ENCODE measurements around the gene MOAP1. TPM values are rescaled to one million over a fixed set of nuclear protein-coding genes. Genes with fewer than 3 reads are reported as not detected.

MOAP1 gene
- polyA plus RNA-seq, 1 experiment: 21.0 TPM

DNA sequence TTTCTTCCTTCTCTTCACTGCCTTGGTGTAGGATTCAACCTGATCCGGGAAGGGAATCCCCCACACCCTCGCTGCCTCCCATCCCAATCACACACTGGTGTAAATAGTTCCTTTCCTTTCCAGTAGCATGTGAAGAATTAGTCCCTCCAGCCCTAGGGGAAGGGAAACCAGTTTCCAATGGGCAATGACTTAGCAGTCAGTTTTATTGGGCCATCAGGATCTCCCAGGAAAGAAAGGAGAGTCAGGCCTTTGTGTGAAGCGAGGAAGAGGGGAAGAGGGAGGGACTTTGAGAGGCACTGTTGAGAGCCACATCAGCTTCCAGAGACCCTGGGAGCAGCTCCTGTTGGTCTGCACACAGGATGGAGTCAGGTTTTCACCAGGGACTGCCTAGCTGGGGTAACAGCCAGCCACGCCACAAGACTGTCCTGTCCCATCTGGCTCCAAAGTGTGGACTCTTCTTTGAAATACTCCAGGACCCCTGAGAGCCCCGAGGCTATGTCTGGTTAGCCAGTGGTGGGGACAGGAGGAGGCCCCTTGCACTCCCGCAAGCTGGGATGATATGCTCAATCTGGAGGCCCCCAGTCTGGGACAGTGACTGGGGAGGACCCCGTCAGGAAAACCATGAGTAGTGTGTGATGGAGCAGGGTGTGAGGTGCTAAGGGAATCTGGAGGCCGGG is 27.9 kb downstream of the MOAP1 start:
- H3K27me3 ChIP-seq (ENCODE audit: control insufficient read depth, insufficient read depth, low read length): no peaks in the 10 kb centered on the region
- no peak overlapping the region for H3K27ac ChIP-seq (ENCODE audit: low read depth, low read length)
- no peak overlapping the region for H3K4me3 ChIP-seq (ENCODE audit: low read depth, low read length)
- H3K9me3 ChIP-seq (ENCODE audit: control insufficient read depth, insufficient read depth, low read length): no peaks in the 10 kb centered on the region
- no peak for DNase-seq (ENCODE audit: low read depth, low spot score)
- CTCF ChIA-PET: no interaction called here
- TF ChIP-seq, protein P1, sequence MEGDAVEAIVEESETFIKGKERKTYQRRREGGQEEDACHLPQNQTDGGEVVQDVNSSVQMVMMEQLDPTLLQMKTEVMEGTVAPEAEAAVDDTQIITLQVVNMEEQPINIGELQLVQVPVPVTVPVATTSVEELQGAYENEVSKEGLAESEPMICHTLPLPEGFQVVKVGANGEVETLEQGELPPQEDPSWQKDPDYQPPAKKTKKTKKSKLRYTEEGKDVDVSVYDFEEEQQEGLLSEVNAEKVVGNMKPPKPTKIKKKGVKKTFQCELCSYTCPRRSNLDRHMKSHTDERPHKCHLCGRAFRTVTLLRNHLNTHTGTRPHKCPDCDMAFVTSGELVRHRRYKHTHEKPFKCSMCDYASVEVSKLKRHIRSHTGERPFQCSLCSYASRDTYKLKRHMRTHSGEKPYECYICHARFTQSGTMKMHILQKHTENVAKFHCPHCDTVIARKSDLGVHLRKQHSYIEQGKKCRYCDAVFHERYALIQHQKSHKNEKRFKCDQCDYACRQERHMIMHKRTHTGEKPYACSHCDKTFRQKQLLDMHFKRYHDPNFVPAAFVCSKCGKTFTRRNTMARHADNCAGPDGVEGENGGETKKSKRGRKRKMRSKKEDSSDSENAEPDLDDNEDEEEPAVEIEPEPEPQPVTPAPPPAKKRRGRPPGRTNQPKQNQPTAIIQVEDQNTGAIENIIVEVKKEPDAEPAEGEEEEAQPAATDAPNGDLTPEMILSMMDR (IDR thresholded peaks at IDR 0.05; ENCODE audit: low read depth, low read length): no peak
- POLR2A ChIA-PET: no interaction called here

DNA sequence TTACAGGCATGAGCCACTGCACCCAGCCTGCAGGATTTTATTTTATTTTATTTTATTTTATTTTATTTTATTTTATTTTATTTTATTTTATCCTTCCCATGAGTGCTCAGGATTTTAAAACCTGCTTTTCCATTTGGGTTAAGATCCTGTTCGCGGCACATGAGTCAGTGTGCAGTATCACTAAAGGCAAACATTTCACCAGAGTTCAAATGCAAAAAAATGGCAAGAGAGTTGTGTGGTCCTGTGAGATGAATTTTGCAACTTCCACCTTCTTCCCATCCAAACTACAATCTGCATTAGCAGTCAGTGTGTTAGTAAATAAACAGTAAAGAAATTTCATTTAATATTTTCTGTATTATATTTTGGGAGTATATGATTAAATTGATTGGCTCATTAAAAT is 29.0 kb downstream of the MOAP1 start:
- TF ChIP-seq, protein P1 (IDR thresholded peaks at IDR 0.05; ENCODE audit: low read depth, low read length): no peak
- H3K4me3 ChIP-seq (ENCODE audit: low read depth, low read length): no peak overlapping the region
- no peaks in the 10 kb centered on the region for H3K27me3 ChIP-seq (ENCODE audit: control insufficient read depth, insufficient read depth, low read length)
- ChIA-PET CTCF (no interaction called here), POLR2A (no interaction called here)
- no peak for DNase-seq (ENCODE audit: low read depth, low spot score)
- H3K9me3 ChIP-seq (ENCODE audit: control insufficient read depth, insufficient read depth, low read length): no peaks in the 10 kb centered on the region
- no peak overlapping the region for H3K27ac ChIP-seq (ENCODE audit: low read depth, low read length)

DNA sequence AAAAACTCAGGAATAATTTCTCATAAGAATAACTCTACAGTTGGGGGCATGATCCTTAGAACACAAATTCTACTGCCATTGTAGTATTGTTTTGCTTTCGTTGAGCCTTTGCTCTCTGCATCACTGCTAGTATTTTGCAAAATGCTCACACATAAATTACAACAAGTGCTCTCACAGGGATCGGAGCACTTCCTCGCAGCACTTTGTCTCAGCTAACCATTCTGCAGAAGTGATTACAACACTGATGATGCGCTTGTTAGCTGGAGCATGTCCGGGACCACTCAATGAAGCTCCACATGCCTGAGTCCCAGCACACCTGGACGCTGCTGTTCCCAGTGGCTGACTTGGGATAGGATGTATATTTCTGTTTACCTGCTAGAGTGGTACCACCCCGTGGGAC is 31.6 kb downstream of the MOAP1 start:
- ChIA-PET CTCF (no interaction called here), POLR2A (no interaction called here)
- Histone ChIP-seq H3K27ac (ENCODE audit: low read depth, low read length) (no peak overlapping the region), H3K9me3 (ENCODE audit: control insufficient read depth, insufficient read depth, low read length) (no peaks in the 10 kb centered on the region), H3K27me3 (ENCODE audit: control insufficient read depth, insufficient read depth, low read length) (no peaks in the 10 kb centered on the region), H3K4me3 (ENCODE audit: low read depth, low read length) (no peak overlapping the region)
- DNase-seq (ENCODE audit: low read depth, low spot score): no peak
- TF ChIP-seq, protein P1 (IDR thresholded peaks at IDR 0.05; ENCODE audit: low read depth, low read length): no peak

DNA sequence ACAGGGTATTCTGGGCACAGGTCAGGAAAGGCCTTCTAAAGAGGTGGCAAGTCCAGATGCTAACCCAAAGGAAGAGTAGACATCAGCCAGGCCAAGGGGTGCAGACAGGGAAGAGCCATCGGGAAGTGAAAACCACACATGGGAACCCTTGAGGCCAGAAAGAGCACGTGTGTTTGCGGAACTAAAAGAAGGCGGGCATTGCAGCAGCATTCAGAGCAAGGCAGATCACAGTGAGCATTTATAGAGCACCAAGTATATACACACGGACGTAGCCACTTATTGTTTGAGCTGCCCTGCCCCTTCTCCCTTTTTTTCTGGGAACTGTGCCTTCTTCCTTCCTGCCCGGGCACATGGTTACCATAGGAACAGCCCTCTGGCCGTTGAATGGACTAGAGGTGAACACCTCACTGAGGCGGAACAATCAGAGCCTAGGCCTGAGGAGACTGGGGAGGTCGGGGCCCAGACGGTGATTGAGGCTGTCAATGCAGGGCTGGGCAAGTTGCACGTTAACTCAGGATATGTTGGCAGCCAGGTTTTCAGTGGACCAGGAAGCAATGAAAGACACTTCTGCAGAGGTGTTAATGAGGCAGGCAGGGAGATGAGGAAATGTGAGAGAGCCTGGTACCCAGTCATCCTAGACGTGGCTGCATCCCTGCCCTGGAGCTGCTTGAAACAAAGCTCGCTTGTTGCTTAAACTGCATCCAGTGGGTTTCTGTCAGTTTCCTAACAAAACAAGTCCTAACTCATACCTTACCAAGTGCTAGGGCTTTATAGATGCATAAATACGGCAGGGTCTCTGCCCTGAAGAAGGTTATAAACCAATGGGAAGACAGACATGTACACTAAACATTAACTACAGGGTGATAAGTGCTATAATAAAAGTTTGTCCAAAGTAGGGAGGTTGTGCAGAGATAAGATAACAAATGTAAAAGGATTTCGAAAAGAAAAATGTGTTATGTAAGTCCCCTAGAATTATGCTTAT is 34.2 kb downstream of the MOAP1 start:
- Histone ChIP-seq H3K27ac (ENCODE audit: low read depth, low read length) (no peak overlapping the region), H3K9me3 (ENCODE audit: control insufficient read depth, insufficient read depth, low read length) (no peaks in the 10 kb centered on the region), H3K27me3 (ENCODE audit: control insufficient read depth, insufficient read depth, low read length) (no peaks in the 10 kb centered on the region), H3K4me3 (ENCODE audit: low read depth, low read length) (no peak overlapping the region)
- TF ChIP-seq, protein P1 (IDR thresholded peaks at IDR 0.05; ENCODE audit: low read depth, low read length): no peak
- POLR2A ChIA-PET: no interaction called here
- DNase-seq (ENCODE audit: low read depth, low spot score): no peak
- CTCF ChIA-PET: interaction anchor here (0.6 kb wide), 1 partner anchor 39 kb away, joined by 3 read pairs; no protein-coding TSS in a partner anchor

DNA sequence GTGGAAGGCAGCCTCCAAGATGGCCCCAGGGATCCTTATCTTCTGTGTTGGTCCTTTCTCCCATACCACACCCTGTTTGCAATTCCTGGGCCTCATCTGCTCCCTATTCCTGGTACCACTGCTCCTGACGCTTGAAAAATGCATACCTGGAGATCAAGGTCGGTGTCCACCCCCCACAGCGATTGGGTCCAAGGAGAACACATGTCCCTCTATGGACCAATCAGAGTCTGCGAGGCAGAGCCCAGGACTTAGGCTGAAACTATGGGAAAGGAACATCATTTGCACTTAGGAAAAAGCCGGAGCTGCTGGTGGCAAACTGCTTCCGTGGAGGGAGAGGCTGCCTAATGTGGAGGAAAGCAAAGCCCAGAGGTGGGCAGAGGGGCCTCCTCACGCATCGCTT is 35.7 kb downstream of the MOAP1 start:
- Histone ChIP-seq H3K27me3 (ENCODE audit: control insufficient read depth, insufficient read depth, low read length) (no peaks in the 10 kb centered on the region), H3K4me3 (ENCODE audit: low read depth, low read length) (no peak overlapping the region), H3K9me3 (ENCODE audit: control insufficient read depth, insufficient read depth, low read length) (no peaks in the 10 kb centered on the region), H3K27ac (ENCODE audit: low read depth, low read length) (no peak overlapping the region)
- TF ChIP-seq, protein P1 (IDR thresholded peaks at IDR 0.05; ENCODE audit: low read depth, low read length): no peak
- CTCF ChIA-PET: no interaction called here
- POLR2A ChIA-PET: no interaction called here
- DNase-seq (ENCODE audit: low read depth, low spot score): no peak
